ENCODE measurements around the gene SLC16A12. TPM values are rescaled to one million over a fixed set of nuclear protein-coding genes. Genes with fewer than 3 reads are reported as not detected.

SLC16A12 gene
- total and polyA plus RNA-seq, 2 experiments from 2014 or later: 5.7 to 5.9 TPM

DNA sequence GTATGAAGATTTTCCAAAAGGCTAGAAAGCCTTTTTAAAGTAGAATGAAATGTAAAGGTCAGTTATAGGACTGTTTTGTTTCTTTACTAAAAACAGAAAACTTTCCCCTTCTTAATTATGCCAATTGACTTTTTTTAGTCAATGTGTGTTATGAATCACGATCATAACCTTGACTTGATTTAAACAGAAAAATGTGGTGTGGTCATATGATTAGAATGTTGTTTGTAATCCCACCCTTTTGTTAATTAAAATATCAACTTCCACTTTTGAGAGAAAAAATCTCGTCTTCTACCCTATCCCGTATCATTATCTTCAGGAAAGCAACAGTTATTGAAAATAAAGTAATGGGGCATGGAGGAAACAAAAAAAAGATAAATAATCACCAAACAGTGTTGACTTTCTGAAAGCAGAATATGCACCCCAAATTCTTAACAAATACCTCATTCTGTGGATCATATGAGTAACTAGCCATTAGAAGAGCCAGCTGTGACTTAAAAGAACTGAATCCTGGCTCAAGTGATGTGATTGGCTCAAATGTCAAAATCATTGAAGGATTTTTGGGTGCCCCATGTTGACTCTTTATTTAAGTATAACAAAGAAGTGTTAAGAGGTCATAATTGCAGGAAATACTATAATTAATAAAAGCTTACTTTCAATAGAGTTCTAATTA, 32.3 kb upstream of the SLC16A12 start:
- H2AFZ ChIP-seq: no peak overlapping the region
- no peak overlapping the region for H3K4me2 ChIP-seq
- H3K79me2 ChIP-seq: no peaks in the 10 kb centered on the region
- TF ChIP-seq EZH2phosphoT487 (IDR thresholded peaks at IDR 0.05; ENCODE audit: low read depth, severe bottlenecking, unreplicated experiment) (no peak), EZH2 (IDR thresholded peaks at IDR 0.05; ENCODE audit: borderline replicate concordance) (no peak)
- TF ChIP-seq, protein P1, sequence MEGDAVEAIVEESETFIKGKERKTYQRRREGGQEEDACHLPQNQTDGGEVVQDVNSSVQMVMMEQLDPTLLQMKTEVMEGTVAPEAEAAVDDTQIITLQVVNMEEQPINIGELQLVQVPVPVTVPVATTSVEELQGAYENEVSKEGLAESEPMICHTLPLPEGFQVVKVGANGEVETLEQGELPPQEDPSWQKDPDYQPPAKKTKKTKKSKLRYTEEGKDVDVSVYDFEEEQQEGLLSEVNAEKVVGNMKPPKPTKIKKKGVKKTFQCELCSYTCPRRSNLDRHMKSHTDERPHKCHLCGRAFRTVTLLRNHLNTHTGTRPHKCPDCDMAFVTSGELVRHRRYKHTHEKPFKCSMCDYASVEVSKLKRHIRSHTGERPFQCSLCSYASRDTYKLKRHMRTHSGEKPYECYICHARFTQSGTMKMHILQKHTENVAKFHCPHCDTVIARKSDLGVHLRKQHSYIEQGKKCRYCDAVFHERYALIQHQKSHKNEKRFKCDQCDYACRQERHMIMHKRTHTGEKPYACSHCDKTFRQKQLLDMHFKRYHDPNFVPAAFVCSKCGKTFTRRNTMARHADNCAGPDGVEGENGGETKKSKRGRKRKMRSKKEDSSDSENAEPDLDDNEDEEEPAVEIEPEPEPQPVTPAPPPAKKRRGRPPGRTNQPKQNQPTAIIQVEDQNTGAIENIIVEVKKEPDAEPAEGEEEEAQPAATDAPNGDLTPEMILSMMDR (IDR thresholded peaks at IDR 0.05; ENCODE audit: poor library complexity): no peak
- H3K36me3 ChIP-seq (replicated peaks; ENCODE audit: insufficient read depth, low read depth): no peaks in the 10 kb centered on the region
- WGBS (ENCODE audit: low lambda C conversion rate, missing lambda C conversion rate): 95% methylated on average over 3 of the region's 3 CpGs
- no peak for DNase-seq (ENCODE audit: low spot score)
- H3K4me1 ChIP-seq (ENCODE audit: insufficient read depth): no peaks in the 10 kb centered on the region
- H3K27me3 ChIP-seq: no peaks in the 10 kb centered on the region
- H3K9me2 ChIP-seq (replicated peaks; ENCODE audit: insufficient read depth): no peaks in the 10 kb centered on the region
- H3K9me3 ChIP-seq (ENCODE audit: low read depth): no peaks in the 10 kb centered on the region
- no peak overlapping the region for H3K4me3 ChIP-seq
- no peaks in the 10 kb centered on the region for H4K20me1 ChIP-seq (ENCODE audit: insufficient read depth, poor library complexity, severe bottlenecking)
- H3K27ac ChIP-seq: no peak overlapping the region

DNA sequence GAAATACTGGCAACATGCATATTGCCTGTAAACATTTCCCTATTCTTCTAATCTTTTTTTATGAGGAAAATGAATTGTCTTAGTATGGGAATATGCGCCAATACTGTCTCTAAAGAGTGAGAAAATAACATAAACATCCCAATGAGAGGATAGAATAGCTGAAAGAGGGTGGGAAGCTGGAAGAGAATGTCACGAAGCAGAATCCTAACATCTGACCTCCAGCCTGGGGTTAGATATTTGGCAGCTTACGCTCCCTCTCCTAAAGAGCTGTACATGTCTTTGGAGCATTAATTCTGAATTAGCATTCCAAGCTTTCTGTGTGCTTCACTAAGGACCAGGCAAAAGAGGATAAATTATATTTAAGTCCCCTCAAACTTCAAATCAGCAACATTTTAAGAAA, 31.6 kb upstream of the SLC16A12 start:
- Histone ChIP-seq H3K9me2 (replicated peaks; ENCODE audit: insufficient read depth) (no peaks in the 10 kb centered on the region), H4K20me1 (ENCODE audit: insufficient read depth, poor library complexity, severe bottlenecking) (no peaks in the 10 kb centered on the region), H3K27me3 (no peaks in the 10 kb centered on the region), H3K4me1 (ENCODE audit: insufficient read depth) (no peaks in the 10 kb centered on the region), H3K9me3 (ENCODE audit: low read depth) (no peaks in the 10 kb centered on the region), H3K4me2 (no peak overlapping the region), H3K36me3 (replicated peaks; ENCODE audit: insufficient read depth, low read depth) (no peaks in the 10 kb centered on the region), H3K27ac (no peak overlapping the region), H3K4me3 (no peak overlapping the region), H3K79me2 (no peaks in the 10 kb centered on the region), H2AFZ (no peak overlapping the region)
- TF ChIP-seq EZH2phosphoT487 (IDR thresholded peaks at IDR 0.05; ENCODE audit: low read depth, severe bottlenecking, unreplicated experiment) (no peak), EZH2 (IDR thresholded peaks at IDR 0.05; ENCODE audit: borderline replicate concordance) (no peak)
- TF ChIP-seq, protein P1 (IDR thresholded peaks at IDR 0.05; ENCODE audit: poor library complexity): no peak
- WGBS (ENCODE audit: low lambda C conversion rate, missing lambda C conversion rate): 61% methylated on average over 3 of the region's 3 CpGs
- no peak for DNase-seq (ENCODE audit: low spot score)

DNA sequence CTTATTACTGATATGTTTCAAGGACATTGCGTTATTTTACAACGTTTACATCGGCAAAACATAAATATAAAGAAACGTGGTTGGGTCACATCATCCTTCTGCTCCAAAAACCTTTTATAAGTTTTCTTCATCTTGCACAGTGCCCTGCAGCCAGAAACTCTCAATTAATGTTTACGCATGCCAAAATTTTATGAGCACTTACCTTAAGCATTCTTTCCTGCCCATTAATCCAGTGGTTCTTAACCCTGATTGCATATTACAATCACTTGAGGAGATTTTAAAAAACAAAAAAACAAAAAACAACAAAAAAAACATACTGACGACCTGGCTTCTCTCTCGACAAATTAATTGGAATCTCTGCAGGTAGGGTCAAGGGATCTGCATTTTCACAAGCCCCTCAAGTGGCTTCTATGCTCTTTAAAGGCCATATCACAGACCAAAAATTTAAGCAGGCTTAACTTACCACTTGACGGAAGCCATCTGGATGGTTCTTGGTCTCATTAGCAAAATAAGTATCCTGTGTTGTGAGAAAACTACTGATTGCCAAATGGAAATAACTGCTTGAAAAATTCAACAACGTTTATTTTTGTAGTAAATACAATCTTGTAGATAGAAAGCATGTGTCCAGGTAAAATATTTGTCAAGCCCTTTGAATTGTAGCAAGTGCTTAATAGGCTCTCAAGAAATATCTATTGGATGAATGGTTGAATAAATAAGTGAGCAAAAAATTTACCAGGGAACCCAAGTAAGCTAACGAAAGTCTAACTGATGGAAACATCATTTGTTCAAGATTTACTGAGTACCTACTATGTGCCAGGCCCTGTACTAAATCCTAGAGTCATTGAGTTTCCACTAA, 30.9 kb upstream of the SLC16A12 start:
- Histone ChIP-seq H2AFZ (no peak overlapping the region), H3K9me2 (replicated peaks; ENCODE audit: insufficient read depth) (no peaks in the 10 kb centered on the region), H3K36me3 (replicated peaks; ENCODE audit: insufficient read depth, low read depth) (no peaks in the 10 kb centered on the region), H3K9me3 (ENCODE audit: low read depth) (no peaks in the 10 kb centered on the region), H3K79me2 (no peaks in the 10 kb centered on the region), H3K27me3 (no peaks in the 10 kb centered on the region), H3K4me1 (ENCODE audit: insufficient read depth) (no peaks in the 10 kb centered on the region), H3K4me2 (no peak overlapping the region), H3K27ac (no peak overlapping the region), H4K20me1 (ENCODE audit: insufficient read depth, poor library complexity, severe bottlenecking) (no peaks in the 10 kb centered on the region), H3K4me3 (no peak overlapping the region)
- TF ChIP-seq EZH2phosphoT487 (IDR thresholded peaks at IDR 0.05; ENCODE audit: low read depth, severe bottlenecking, unreplicated experiment): no peak
- DNase-seq (ENCODE audit: low spot score): no peak
- 41% methylated on average over 10 of the region's 10 CpGs for WGBS (ENCODE audit: low lambda C conversion rate, missing lambda C conversion rate)

DNA sequence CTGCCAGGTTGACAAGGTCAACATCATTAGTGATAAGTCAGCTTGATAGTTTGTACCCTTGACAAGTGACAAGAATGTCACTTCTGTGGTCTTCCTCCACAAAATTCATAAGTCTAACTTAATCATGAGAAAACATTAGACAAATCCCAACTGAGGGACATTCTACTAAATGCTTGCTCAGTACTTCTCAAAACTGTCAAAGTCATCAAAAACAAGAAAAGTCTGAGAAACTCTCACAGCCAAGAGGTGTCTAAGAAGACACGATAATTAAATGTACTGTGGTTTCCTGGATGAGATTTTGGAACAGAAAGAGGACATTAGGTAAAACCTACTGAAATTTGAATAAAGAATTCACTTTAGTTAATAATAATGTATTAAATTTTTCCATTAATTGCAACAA, 29.8 kb upstream of the SLC16A12 start:
- TF ChIP-seq EZH2phosphoT487 (IDR thresholded peaks at IDR 0.05; ENCODE audit: low read depth, severe bottlenecking, unreplicated experiment): no peak
- TF ChIP-seq, protein P1 (IDR thresholded peaks at IDR 0.05; ENCODE audit: poor library complexity): no peak
- TF ChIP-seq EZH2 (IDR thresholded peaks at IDR 0.05; ENCODE audit: borderline replicate concordance): no peak
- no peak overlapping the region for H3K4me2 ChIP-seq
- no peaks in the 10 kb centered on the region for H3K27me3 ChIP-seq
- H3K4me1 ChIP-seq (ENCODE audit: insufficient read depth): no peaks in the 10 kb centered on the region
- no peak for DNase-seq (ENCODE audit: low spot score)
- H3K36me3 ChIP-seq (replicated peaks; ENCODE audit: insufficient read depth, low read depth): no peaks in the 10 kb centered on the region
- H3K4me3 ChIP-seq: no peak overlapping the region
- H3K27ac ChIP-seq: no peak overlapping the region
- H3K9me3 ChIP-seq (ENCODE audit: low read depth): no peaks in the 10 kb centered on the region
- H3K79me2 ChIP-seq: no peaks in the 10 kb centered on the region
- 84% methylated on average over 1 of the region's 1 CpG for WGBS (ENCODE audit: low lambda C conversion rate, missing lambda C conversion rate)
- H4K20me1 ChIP-seq (ENCODE audit: insufficient read depth, poor library complexity, severe bottlenecking): no peaks in the 10 kb centered on the region
- H3K9me2 ChIP-seq (replicated peaks; ENCODE audit: insufficient read depth): no peaks in the 10 kb centered on the region
- H2AFZ ChIP-seq: no peak overlapping the region

All from hepatocyte (in vitro differentiated cells).